OCI-LY3 (cell line): ENCODE measurements around the gene ZNF423.

Experiments
- EZH2phosphoT487 ChIP-seq: fragments of 200-600 bp; shearing (Covaris generic); IDR thresholded peaks from 2 replicates; pipeline ENCODE4 v1.6.1; 2018; ENCODE audit warnings: antibody characterized with exemption, mixed run types, low read depth
- TF ChIP-seq, protein P1 (sequence below): fragments of 200-600, 300-600 bp; sonication (generic); IDR thresholded peaks from 2 replicates; pipeline ENCODE4 v1.5.1; 2014; ENCODE audit warnings: antibody characterized with exemption, low read length, low read depth

DNA sequence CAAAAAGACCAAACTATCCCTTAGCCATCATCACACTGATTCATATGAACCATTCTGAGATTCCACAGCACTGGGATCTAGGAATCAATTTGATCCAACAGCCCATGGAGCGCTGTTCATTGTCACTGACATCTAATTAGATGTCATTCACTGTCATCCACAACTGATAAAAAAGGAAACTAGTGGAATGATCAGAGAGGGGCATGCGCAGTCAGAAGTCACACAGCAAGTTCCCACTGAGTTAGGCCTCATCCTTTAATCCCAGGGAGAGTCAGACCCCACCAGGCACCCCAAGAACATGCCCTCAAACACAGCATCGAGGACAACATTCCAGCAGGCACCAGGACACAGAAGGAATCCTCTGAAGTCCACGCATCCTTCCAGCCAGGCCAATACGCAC, 88.5 kb downstream of the ZNF423 start:
- TF ChIP-seq, protein P1, sequence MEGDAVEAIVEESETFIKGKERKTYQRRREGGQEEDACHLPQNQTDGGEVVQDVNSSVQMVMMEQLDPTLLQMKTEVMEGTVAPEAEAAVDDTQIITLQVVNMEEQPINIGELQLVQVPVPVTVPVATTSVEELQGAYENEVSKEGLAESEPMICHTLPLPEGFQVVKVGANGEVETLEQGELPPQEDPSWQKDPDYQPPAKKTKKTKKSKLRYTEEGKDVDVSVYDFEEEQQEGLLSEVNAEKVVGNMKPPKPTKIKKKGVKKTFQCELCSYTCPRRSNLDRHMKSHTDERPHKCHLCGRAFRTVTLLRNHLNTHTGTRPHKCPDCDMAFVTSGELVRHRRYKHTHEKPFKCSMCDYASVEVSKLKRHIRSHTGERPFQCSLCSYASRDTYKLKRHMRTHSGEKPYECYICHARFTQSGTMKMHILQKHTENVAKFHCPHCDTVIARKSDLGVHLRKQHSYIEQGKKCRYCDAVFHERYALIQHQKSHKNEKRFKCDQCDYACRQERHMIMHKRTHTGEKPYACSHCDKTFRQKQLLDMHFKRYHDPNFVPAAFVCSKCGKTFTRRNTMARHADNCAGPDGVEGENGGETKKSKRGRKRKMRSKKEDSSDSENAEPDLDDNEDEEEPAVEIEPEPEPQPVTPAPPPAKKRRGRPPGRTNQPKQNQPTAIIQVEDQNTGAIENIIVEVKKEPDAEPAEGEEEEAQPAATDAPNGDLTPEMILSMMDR, result no peak
- TF ChIP-seq EZH2phosphoT487, result no peak
